ENCODE results near the gene IPO9.

GRCh38 chr1:201791051-201791778 is 37.7 kb upstream of the IPO9 start:
- TF ChIP-seq POLR2A (IDR thresholded peaks at IDR 0.05) = no peak
- TF ChIP-seq CTCF (IDR thresholded peaks at IDR 0.05) = no peak
